Skin epidermis (tissue), 12 donors: ENCODE measurements around the gene SMPDL3B.
"Not testable (repeated sequence)": the region's sequence is repeated elsewhere in the genome, so short reads cannot be mapped to it uniquely, and the experiment has no call there.

Source experiments
- H3K27ac ChIP-seq, 21 experiments: fragments of 200-600 bp; sonication (generic) in 11 of 21; one replicate each; pipeline ENCODE4 v1.5.0; 2020; ENCODE audit warnings: mild to moderate bottlenecking in 3 of 21, inconsistent platforms in 2 of 21, moderate library complexity in 2 of 21
- H3K4me3 ChIP-seq, 7 experiments: fragments of 200-600 bp; sonication (generic) in 2 of 7; one replicate each; pipeline ENCODE4 v1.5.0; 2020; ENCODE audit warnings: inconsistent platforms in 2 of 7, mild to moderate bottlenecking in 2 of 7, moderate library complexity in 1 of 7

The SMPDL3B gene

DNA sequence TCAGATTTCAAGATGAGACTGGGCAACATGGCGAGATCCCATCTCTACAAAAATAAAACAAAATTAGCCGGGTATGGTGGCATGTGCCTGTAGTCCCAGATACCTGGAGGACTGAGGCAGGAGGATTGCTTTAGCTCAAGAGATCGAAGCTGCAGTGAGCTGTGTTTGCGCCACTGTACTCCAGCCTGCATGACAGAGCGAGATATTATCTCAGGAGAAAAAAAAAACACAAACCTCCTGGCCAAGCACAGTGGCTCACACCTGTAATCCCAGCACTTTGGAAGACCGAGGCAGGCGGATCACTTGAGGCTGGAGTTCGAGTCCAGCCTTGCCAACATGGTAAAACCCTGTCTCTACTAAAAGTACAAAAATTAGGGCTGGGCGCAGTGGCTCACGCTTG lies 67.8 kb downstream of the SMPDL3B start:
- H3K27ac ChIP-seq: no peak overlapping the region
- H3K4me3 ChIP-seq: no peak overlapping the region

DNA sequence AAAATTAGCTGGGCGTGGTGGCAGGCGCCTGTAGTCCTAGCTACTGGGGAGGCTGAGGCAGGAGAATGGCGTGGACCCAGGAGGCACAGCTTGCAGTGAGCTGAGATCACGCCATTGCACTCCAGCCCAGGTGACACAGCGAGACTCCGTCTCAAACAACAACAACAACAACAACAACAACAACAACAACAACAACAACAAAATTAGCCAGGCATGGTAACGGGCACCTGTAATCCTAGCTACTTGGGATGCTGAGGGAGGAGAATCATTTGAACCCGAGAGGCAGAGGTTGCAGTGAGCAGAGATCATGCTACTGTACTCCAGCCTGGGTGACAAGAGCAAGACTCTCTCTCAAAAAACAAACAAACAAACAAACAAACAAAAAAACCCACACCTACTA lies 68.3 kb downstream of the SMPDL3B start:
- not testable (repeated sequence) for H3K4me3 ChIP-seq

More for the DNA sequence above, 68.3 kb downstream of the SMPDL3B start:
- H3K27ac ChIP-seq: not testable (repeated sequence)
